Thyroid gland (tissue), 4 donors: Measurements from ENCODE around the gene OR1I1. TPM values are rescaled to one million over a fixed set of nuclear protein-coding genes. Genes with fewer than 3 reads are reported as not detected.

Experiments
- DNase-seq, 2 donors: peaks; one replicate each; pipeline ENCODE4 v3.0.0-alpha.2; 2019
- H3K27ac ChIP-seq, 3 donors: fragments of 200-600 bp; sonication (generic); 1 replicate in 2 of 3; 2 replicates in 1 of 3; pipeline ENCODE4 v1.5.1; 2016 to 2019; ENCODE audit warnings: mild to moderate bottlenecking in 1 of 3, moderate library complexity in 1 of 3
- H3K27me3 ChIP-seq: fragments of 200-600 bp; sonication (generic); one replicate; pipeline ENCODE4 v1.5.1; 2019
- H3K36me3 ChIP-seq, 2 donors: fragments of 200-600 bp; sonication (generic); one replicate each; pipeline ENCODE4 v1.5.1; 2016 to 2019
- H3K4me1 ChIP-seq, 2 donors: fragments of 200-600 bp; sonication (generic); one replicate each; pipeline ENCODE4 v1.5.1; 2017 to 2019
- H3K4me3 ChIP-seq, 3 donors: fragments of 200-600 bp; sonication (generic); replicated peaks in 1 of 3; 1 replicate in 2 of 3; 2 replicates in 1 of 3; pipeline ENCODE4 v1.5.1; 2016; ENCODE audit warnings: mild to moderate bottlenecking in 1 of 3
- H3K9me3 ChIP-seq: fragments of 200-600 bp; sonication (generic); one replicate; pipeline ENCODE4 v1.5.1; 2017
- CTCF ChIP-seq, 6 experiments: fragments of 200-600 bp in 3 of 6; fragments of 450-650 bp in 3 of 6; sonication (generic) in 3 of 6; IDR thresholded peaks; one replicate each; pipeline ENCODE4 v1.5.1; 2016 to 2019; ENCODE audit warnings: antibody characterized with exemption in 6 of 6, mild to moderate bottlenecking in 2 of 6, inconsistent platforms in 1 of 6, moderate library complexity in 1 of 6
- POLR2A ChIP-seq, 2 donors: fragments of 450-650 bp; IDR thresholded peaks; one replicate each; pipeline ENCODE4 v1.6.1; 2017; ENCODE audit warnings: antibody characterized with exemption in 2 of 2, mild to moderate bottlenecking in 2 of 2, moderate library complexity in 1 of 2
- WGBS, 2 donors: methylation state at CpG; one replicate each; pipeline ENCODE4 v1.1.5; 2017; 5-methylcytosine and 5-hydroxymethylcytosine counted together
- intact Hi-C: fragments of 100-400 bp; cut with DNase I; formaldehyde crosslinking; loops from one replicate; pipeline ENCODE4 v1.15.1; 2023
- total RNA-seq, 4 donors: library from RNA; depleted of rRNA; stranded (reverse); fragments of >200 nt; gene quantifications; one replicate each; pipeline ENCODE4 v1.2.3, GENCODE V29; 2016

The OR1I1 gene
- total RNA-seq, 4 donors from 2014 or later, result not detected

DNA sequence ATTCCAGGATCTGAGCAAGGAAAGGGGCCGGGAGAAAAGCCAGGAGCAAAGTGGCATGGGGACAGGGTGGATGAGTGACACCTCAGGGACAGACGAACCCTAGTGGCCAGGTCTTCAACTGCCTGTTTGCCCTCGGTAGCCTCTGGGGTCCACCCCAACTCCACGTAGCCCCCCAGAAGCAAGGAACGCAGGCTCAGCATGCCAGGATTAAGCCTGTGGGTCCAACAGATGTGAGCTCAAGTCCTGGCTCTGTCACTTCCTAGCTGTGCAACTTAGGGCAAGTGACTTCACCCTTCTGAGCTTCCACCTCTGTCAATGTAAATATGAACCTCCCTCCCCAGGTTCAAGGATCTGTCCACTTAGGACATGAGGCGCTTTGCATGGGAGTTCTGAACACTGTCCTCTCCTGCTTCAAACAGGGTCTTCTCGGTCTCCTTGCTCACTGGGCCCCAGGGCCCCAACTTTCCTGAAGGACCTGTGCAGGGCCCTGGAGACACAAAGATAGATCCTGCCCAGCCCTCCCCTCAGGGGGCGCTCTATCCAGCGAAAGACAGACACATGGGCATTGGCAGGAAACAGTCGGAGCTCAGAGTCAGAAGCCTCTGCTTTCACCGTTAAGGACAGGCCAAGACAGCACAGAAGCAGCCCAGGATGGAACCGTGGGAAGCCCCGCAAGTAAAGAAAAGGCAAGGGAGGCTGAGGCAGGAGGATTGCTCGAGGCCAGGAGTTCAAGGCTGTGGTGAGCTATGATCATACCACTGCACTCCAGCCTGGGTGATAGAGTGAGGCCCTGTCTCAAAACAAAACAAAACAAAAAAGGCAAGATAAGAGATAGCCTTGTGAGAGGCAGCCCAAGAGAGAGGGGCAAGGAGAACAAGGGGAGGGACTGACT, 38.4 kb downstream of the OR1I1 start:
- H3K36me3 ChIP-seq, result peaks cover 43 to 52% of the 10 kb centered on the region in 2 donors
- no peak for DNase-seq
- peaks cover 18 to 20% of the 10 kb centered on the region in 2 donors for H3K4me1 ChIP-seq
- TF ChIP-seq POLR2A (IDR thresholded peaks at IDR 0.05), result no peak
- TF ChIP-seq CTCF (IDR thresholded peaks at IDR 0.05), result no peak
- no peak overlapping the region for H3K27ac ChIP-seq
- no peak overlapping the region for H3K4me3 ChIP-seq
- intact Hi-C loops, result no loop called here
- 91 to 96% methylated on average over 10 to 14 of the region's 14 CpGs for WGBS, 2 donors
- no peaks in the 10 kb centered on the region for H3K27me3 ChIP-seq
- no peaks in the 10 kb centered on the region for H3K9me3 ChIP-seq

DNA sequence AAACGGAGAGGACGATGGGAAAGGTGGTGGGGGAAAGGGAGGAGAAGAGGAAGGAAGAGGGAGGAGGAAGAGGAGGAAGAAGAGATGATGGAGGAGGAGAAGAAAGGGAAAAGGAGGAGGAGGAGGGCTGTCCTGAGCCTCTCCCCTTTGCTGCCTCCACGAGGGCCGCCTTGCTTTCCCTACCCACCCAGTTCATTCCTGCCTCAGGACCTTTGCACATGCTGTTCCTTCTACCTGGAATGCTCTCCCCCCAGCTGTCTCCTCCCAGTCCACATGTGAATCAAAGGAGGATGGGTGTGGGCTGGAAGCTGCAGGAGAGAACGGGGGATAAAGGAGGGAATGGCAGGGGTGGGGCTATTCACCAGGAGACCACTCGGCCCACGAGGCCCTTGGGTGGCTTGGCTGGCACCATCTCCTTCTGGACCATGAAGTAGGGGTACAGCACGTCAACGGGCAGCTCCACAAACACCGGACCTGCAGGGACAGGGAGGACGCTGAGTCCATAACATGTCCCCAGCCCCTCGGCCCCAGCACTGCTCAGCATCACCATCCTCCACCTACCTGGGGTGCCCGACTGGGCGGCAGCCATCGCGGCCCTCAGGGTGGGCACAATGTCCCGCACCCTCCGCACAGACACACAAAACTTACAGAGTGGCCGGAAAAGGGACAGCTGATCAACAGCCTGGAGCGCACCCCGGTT, 40.5 kb downstream of the OR1I1 start:
- no peaks in the 10 kb centered on the region for H3K9me3 ChIP-seq
- intact Hi-C loops, result no loop called here
- TF ChIP-seq POLR2A (IDR thresholded peaks at IDR 0.05), result no peak
- TF ChIP-seq CTCF (IDR thresholded peaks at IDR 0.05), result no peak
- WGBS, 2 donors, result 94 to 95% methylated on average over 11 to 21 of the region's 21 CpGs
- peaks cover 31 to 36% of the 10 kb centered on the region in 2 donors for H3K36me3 ChIP-seq
- H3K4me3 ChIP-seq, result no peak overlapping the region
- DNase-seq, result no peak
- H3K4me1 ChIP-seq, result peaks cover 17 to 18% of the 10 kb centered on the region in 2 donors
- H3K27ac ChIP-seq, result no peak overlapping the region
- no peaks in the 10 kb centered on the region for H3K27me3 ChIP-seq

GRCh38 chr19:15123031-15123890, 41.2 kb downstream of the OR1I1 start:
- intact Hi-C loops, result no loop called here
- no peaks in the 10 kb centered on the region for H3K27me3 ChIP-seq
- no peak for DNase-seq
- no peak overlapping the region for H3K4me3 ChIP-seq
- H3K9me3 ChIP-seq, result no peaks in the 10 kb centered on the region
- no peak for TF ChIP-seq CTCF (IDR thresholded peaks at IDR 0.05)
- TF ChIP-seq POLR2A (IDR thresholded peaks at IDR 0.05), result no peak
- H3K4me1 ChIP-seq, result peaks cover 17 to 18% of the 10 kb centered on the region in 2 donors
- H3K27ac ChIP-seq, result peak overlapping the region in 1 of 3 donors; percentile 33
- peaks cover 23 to 28% of the 10 kb centered on the region in 2 donors for H3K36me3 ChIP-seq
- WGBS, 2 donors, result 92 to 93% methylated on average over 4 to 21 of the region's 22 CpGs

GRCh38 chr19:15123900-15124299, 41.9 kb downstream of the OR1I1 start:
- H3K9me3 ChIP-seq, result no peaks in the 10 kb centered on the region
- H3K27me3 ChIP-seq, result no peaks in the 10 kb centered on the region
- H3K4me1 ChIP-seq, result peaks cover 17 to 18% of the 10 kb centered on the region in 2 donors
- H3K36me3 ChIP-seq, result peaks cover 17 to 22% of the 10 kb centered on the region in 2 donors
- peak overlapping the region in 2 of 3 donors; percentile 84 to 95 for H3K27ac ChIP-seq
- intact Hi-C loops, result no loop called here
- DNase-seq, result peak; percentile 82 to 83
- TF ChIP-seq POLR2A (IDR thresholded peaks at IDR 0.05) (no peak), CTCF (IDR thresholded peaks at IDR 0.05) (no peak)
- H3K4me3 ChIP-seq, result no peak overlapping the region
- WGBS, 2 donors, result 11 to 18% methylated on average over 3 to 4 of the region's 5 CpGs
